ENCODE data around the gene CD86. TPM values are rescaled to one million over a fixed set of nuclear protein-coding genes. Genes with fewer than 3 reads are reported as not detected.

Gene CD86
- total RNA-seq, 1 experiment from 2014 or later, result not detected

GRCh38 chr3:122060040-122060698 lies 5.0 kb downstream of the CD86 start:
- DNase-seq (ENCODE audit: low read depth), result peak; percentile 17

GRCh38 chr3:122063908-122064307 lies 8.7 kb downstream of the CD86 start:
- no peak for DNase-seq (ENCODE audit: low read depth)

GRCh38 chr3:122064326-122064725 lies 9.2 kb downstream of the CD86 start:
- DNase-seq (ENCODE audit: low read depth), result no peak

GRCh38 chr3:122066331-122067213 lies 11.4 kb downstream of the CD86 start:
- no peak for DNase-seq (ENCODE audit: low read depth)

- no peak for DNase-seq (ENCODE audit: low read depth)
These were observed 12.0 kb downstream of the CD86 start for GRCh38 chr3:122067214-122067550.

GRCh38 chr3:122067588-122068240 lies 12.6 kb downstream of the CD86 start:
- DNase-seq (ENCODE audit: low read depth), result no peak

- no peak for DNase-seq (ENCODE audit: low read depth)
These were observed 19.6 kb downstream of the CD86 start for GRCh38 chr3:122074621-122075265.

GRCh38 chr3:122076491-122077292 lies 21.5 kb downstream of the CD86 start:
- no peak for DNase-seq (ENCODE audit: low read depth)

GRCh38 chr3:122077293-122078234 lies 22.4 kb downstream of the CD86 start:
- DNase-seq (ENCODE audit: low read depth), result no peak

- DNase-seq (ENCODE audit: low read depth), result no peak
These were observed 23.2 kb downstream of the CD86 start for GRCh38 chr3:122078235-122078935.

GRCh38 chr3:122079524-122080206 lies 24.5 kb downstream of the CD86 start:
- no peak for DNase-seq (ENCODE audit: low read depth)

GRCh38 chr3:122080207-122080587 lies 25.0 kb downstream of the CD86 start:
- DNase-seq (ENCODE audit: low read depth), result no peak

- DNase-seq (ENCODE audit: low read depth), result no peak
These were observed 26.5 kb downstream of the CD86 start for GRCh38 chr3:122081543-122082247.

GRCh38 chr3:122082357-122082756 lies 27.2 kb downstream of the CD86 start:
- no peak for DNase-seq (ENCODE audit: low read depth)

GRCh38 chr3:122084799-122085198 lies 29.6 kb downstream of the CD86 start:
- no peak for DNase-seq (ENCODE audit: low read depth)

- DNase-seq (ENCODE audit: low read depth), result peak; percentile 24
These were observed 30.5 kb downstream of the CD86 start for GRCh38 chr3:122085673-122086072.

- no peak for DNase-seq (ENCODE audit: low read depth)
These were observed 33.4 kb downstream of the CD86 start for GRCh38 chr3:122088531-122088930.

- no peak for DNase-seq (ENCODE audit: low read depth)
These were observed 36.6 kb downstream of the CD86 start for GRCh38 chr3:122091602-122092295.
